GM23248 (cell line): ENCODE measurements around the gene HSPG2. TPM values are rescaled to one million over a fixed set of nuclear protein-coding genes. Genes with fewer than 3 reads are reported as not detected.
A peak's percentile ranks its signal among the peaks of the same experiment; 100 is the strongest.

ENCODE experiments used
- DNase-seq: peaks from one replicate; pipeline ENCODE4 v3.0.0-alpha.2; 2015
- H2AFZ ChIP-seq: fragments of 200-600 bp; sonication (generic); 2 replicates; pipeline ENCODE4 v1.6.1; 2016; ENCODE audit warnings: antibody characterized with exemption
- H3F3A ChIP-seq: fragments of 200-600 bp; sonication (generic); 2 replicates; pipeline ENCODE4 v1.6.1; 2016; ENCODE audit warnings: mild to moderate bottlenecking, antibody characterized with exemption, mixed run types; ENCODE audit not compliant: insufficient read depth
- H3K27ac ChIP-seq: fragments of 200-600 bp; sonication (generic); 2 replicates; pipeline ENCODE4 v1.5.1; 2016; ENCODE audit warnings: mild to moderate bottlenecking
- H3K27me3 ChIP-seq: fragments of 200-600 bp; sonication (generic); replicated peaks from 2 replicates; pipeline ENCODE4 v1.6.1; 2016; ENCODE audit warnings: mild to moderate bottlenecking; ENCODE audit not compliant: insufficient read depth
- H3K36me3 ChIP-seq: fragments of 200-600 bp; sonication (generic); 2 replicates; pipeline ENCODE4 v1.6.1; 2016; ENCODE audit warnings: low read depth, mild to moderate bottlenecking
- H3K4me1 ChIP-seq: fragments of 200-600 bp; sonication (generic); 2 replicates; pipeline ENCODE4 v1.6.1; 2016; ENCODE audit warnings: mild to moderate bottlenecking; ENCODE audit not compliant: insufficient read depth
- H3K4me2 ChIP-seq: fragments of 200-600 bp; sonication (generic); one replicate; pipeline ENCODE4 v1.6.1; 2016; ENCODE audit warnings: mild to moderate bottlenecking; ENCODE audit not compliant: unreplicated experiment
- H3K4me3 ChIP-seq: fragments of 200-600 bp; sonication (generic); 2 replicates; pipeline ENCODE4 v1.5.1; 2016; ENCODE audit warnings: mild to moderate bottlenecking
- H3K79me2 ChIP-seq: fragments of 200-600 bp; sonication (generic); 2 replicates; pipeline ENCODE4 v1.6.1; 2016; ENCODE audit warnings: mild to moderate bottlenecking; ENCODE audit not compliant: insufficient read depth
- H3K9ac ChIP-seq: fragments of 200-600 bp; sonication (generic); 2 replicates; pipeline ENCODE4 v1.6.1; 2016; ENCODE audit warnings: mild to moderate bottlenecking
- H3K9me2 ChIP-seq: fragments of 200-600 bp; sonication (generic); 2 replicates; pipeline ENCODE4 v1.6.1; 2016; ENCODE audit warnings: mixed run types, mild to moderate bottlenecking, moderate library complexity; ENCODE audit not compliant: insufficient read depth
- H3K9me3 ChIP-seq: fragments of 200-600 bp; sonication (generic); one replicate; pipeline ENCODE4 v1.6.1; 2017; ENCODE audit warnings: low read depth
- H4K20me1 ChIP-seq: fragments of 200-600 bp; sonication (generic); 2 replicates; pipeline ENCODE4 v1.6.0; 2016; ENCODE audit not compliant: insufficient read depth
- EZH2 ChIP-seq: fragments of 200-600 bp; sonication (generic); IDR thresholded peaks from 2 replicates; pipeline ENCODE4 v1.6.1; 2018; ENCODE audit warnings: antibody characterized with exemption, mild to moderate bottlenecking; ENCODE audit not compliant: insufficient read depth, poor library complexity, severe bottlenecking
- EZH2phosphoT487 ChIP-seq: fragments of 200-600 bp; sonication (generic); IDR thresholded peaks from 2 replicates; pipeline ENCODE4 v1.6.1; 2018; ENCODE audit warnings: antibody characterized with exemption, moderate library complexity, mild to moderate bottlenecking, low read depth; ENCODE audit not compliant: insufficient read depth
- WGBS, 2 experiments: methylation state at CpG; one replicate each; pipeline ENCODE4 v1.1.6; 2015 to 2017; ENCODE audit warnings: low lambda C conversion rate in 2 of 2, low coverage in 1 of 2; ENCODE audit errors: missing lambda C conversion rate in 2 of 2; 5-methylcytosine and 5-hydroxymethylcytosine counted together
- in situ Hi-C: fragments of 300-500 bp; cut with MboI; formaldehyde crosslinking; loops from 2 replicates; pipeline ENCODE4 v1.15.0; 2020
- polyA plus RNA-seq: library from polyadenylated mRNA; unstranded; fragments of >200 nt; fragmentation: Nextera tagmentation; extraction: Ambion mirVana; gene quantifications from 2 replicates; pipeline ENCODE4 v1.2.1, GENCODE V29; 2016
- total RNA-seq: library from RNA; depleted of rRNA; stranded (reverse); fragments of >200 nt; shearing (Covaris generic); gene quantifications from 2 replicates; pipeline ENCODE4 v1.2.3, GENCODE V29; 2014

Gene HSPG2
- total and polyA plus RNA-seq, 2 experiments from 2014 or later, result 123 to 407 TPM

DNA sequence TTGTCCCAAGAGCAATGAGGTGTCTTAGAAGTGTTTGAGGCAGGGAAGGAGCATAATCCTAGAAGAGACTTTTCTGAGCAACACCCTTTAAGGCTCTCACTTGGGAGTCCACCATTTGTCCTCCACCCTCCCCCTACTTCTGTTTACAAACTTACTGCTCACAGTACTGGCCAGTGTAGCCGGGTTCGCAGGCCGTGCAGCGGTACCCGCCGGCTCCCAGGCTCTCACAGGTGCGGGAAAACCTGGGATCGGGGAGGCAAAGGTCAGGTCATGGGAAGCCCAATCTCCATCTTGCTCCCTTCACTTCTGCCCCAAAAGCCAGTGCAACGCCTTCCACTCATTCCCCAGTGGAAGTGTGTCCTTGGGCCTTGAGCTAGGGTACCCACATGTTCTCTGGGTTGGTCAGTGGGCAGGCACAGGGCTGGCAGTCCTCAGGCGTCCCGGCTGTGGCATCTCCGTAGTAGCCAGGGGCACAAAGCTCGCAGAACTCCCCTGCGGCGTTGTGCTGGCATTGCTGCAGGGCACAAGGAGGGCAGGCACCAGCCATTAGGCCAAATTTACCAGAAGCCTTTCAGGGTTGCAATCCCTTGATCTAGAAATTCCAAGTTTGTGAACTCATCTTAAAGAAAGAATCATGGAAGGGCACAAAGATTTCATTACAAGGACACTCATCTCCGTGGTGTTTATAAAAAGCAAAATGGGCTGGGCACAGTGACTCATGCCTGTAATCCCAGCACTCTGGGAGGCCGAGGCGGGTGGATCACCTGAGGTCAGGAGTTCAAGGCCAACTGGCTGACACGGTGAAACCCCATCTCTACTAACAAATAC is 75.3 kb downstream of the HSPG2 start:
- Histone ChIP-seq H3K9me3 (no peaks in the 10 kb centered on the region), H3K27ac (peak overlapping the region; percentile 66), H3K4me2 (no peak overlapping the region), H2AFZ (no peak overlapping the region), H3K9ac (peak overlapping the region; percentile 17; the same call in 1 of the 2 replicates), H3K36me3 (peaks cover 57% of the 10 kb centered on the region), H3K27me3 (no peaks in the 10 kb centered on the region), H4K20me1 (0 out of 2 replicates have a peak, but pooled peaks cover 4% of the 10 kb centered on the region), H3K4me1 (peaks cover 24% of the 10 kb centered on the region), H3K79me2 (peaks cover 32% of the 10 kb centered on the region), H3K9me2 (no peaks in the 10 kb centered on the region), H3F3A (peaks cover 38% of the 10 kb centered on the region), H3K4me3 (no peak overlapping the region)
- peak; percentile 86 for DNase-seq
- 78% methylated on average over 17 to 19 of the region's 19 CpGs for WGBS, 2 experiments
- TF ChIP-seq EZH2phosphoT487 (no peak), EZH2 (no peak)
- in situ Hi-C loops, result no loop called here

GRCh38 chr1:21860971-21861370 is 76.1 kb downstream of the HSPG2 start:
- Histone ChIP-seq H3K9ac (no peak overlapping the region), H3K79me2 (peaks cover 32% of the 10 kb centered on the region), H3K4me1 (peaks cover 24% of the 10 kb centered on the region), H3K9me2 (no peaks in the 10 kb centered on the region), H3K4me2 (no peak overlapping the region), H3K27me3 (no peaks in the 10 kb centered on the region), H4K20me1 (0 out of 2 replicates have a peak, but pooled peaks cover 4% of the 10 kb centered on the region), H2AFZ (no peak overlapping the region), H3K27ac (no peak overlapping the region; the same call in 1 of the 2 replicates), H3K9me3 (no peaks in the 10 kb centered on the region), H3K36me3 (peaks cover 60% of the 10 kb centered on the region), H3K4me3 (no peak overlapping the region), H3F3A (peaks cover 38% of the 10 kb centered on the region)
- in situ Hi-C loops, result no loop called here
- WGBS, 2 experiments, result 87 to 88% methylated on average over 3 of the region's 3 CpGs
- TF ChIP-seq EZH2phosphoT487 (no peak), EZH2 (no peak)
- DNase-seq, result no peak

DNA sequence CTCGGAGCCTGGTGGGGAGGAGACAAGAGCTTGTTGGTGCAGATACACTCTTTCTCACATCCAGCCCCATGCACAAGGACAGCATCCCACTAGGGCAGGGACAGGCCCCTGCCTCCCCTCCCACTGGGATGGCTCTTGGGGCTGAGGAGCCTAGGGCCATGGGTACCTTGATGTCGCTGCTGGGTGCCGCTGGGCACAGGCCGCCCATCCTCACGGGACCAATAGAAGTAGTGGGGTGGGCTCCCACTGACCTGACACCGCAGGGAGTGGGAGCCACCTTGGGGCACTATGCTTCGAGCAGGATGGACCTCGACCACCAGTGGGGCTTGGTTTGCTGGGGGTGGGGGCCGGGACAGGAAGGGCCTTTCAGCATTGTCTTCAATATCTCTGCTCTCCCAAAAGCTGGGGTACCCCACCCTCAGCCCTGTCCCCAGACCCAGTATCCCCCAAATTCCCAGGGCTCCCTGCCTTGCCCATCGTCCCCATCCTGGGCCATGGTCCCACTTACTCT is 77.4 kb downstream of the HSPG2 start:
- H3K27ac ChIP-seq, result no peak overlapping the region
- H2AFZ ChIP-seq, result no peak overlapping the region
- H3F3A ChIP-seq, result peaks cover 38% of the 10 kb centered on the region
- H3K79me2 ChIP-seq, result peaks cover 32% of the 10 kb centered on the region
- peaks cover 48% of the 10 kb centered on the region for H3K36me3 ChIP-seq
- no peaks in the 10 kb centered on the region for H3K9me3 ChIP-seq
- no peaks in the 10 kb centered on the region for H3K27me3 ChIP-seq
- H3K4me1 ChIP-seq, result peaks cover 24% of the 10 kb centered on the region
- no peak for DNase-seq
- TF ChIP-seq EZH2phosphoT487 (no peak), EZH2 (no peak)
- in situ Hi-C loops, result no loop called here
- no peak overlapping the region for H3K4me2 ChIP-seq
- no peak overlapping the region for H3K9ac ChIP-seq
- no peaks in the 10 kb centered on the region for H3K9me2 ChIP-seq
- 0 out of 2 replicates have a peak, but pooled peaks cover 4% of the 10 kb centered on the region for H4K20me1 ChIP-seq
- no peak overlapping the region for H3K4me3 ChIP-seq
- WGBS, 2 experiments, result 96 to 98% methylated on average over 10 of the region's 10 CpGs

- no peak overlapping the region for H2AFZ ChIP-seq
- peak overlapping the region; percentile 68 for H3K27ac ChIP-seq
- H3K27me3 ChIP-seq, result no peaks in the 10 kb centered on the region
- H3K4me1 ChIP-seq, result peaks cover 24% of the 10 kb centered on the region
- peak; percentile 29 for DNase-seq
- no peak overlapping the region for H3K4me3 ChIP-seq
- H4K20me1 ChIP-seq, result 0 out of 2 replicates have a peak, but pooled peaks cover 4% of the 10 kb centered on the region
- TF ChIP-seq EZH2phosphoT487, result no peak
- no peak for TF ChIP-seq EZH2
- H3K9ac ChIP-seq, result peak overlapping the region; percentile 10; the same call in 1 of the 2 replicates
- no peaks in the 10 kb centered on the region for H3K9me2 ChIP-seq
- H3K9me3 ChIP-seq, result no peaks in the 10 kb centered on the region
- peaks cover 48% of the 10 kb centered on the region for H3K36me3 ChIP-seq
- in situ Hi-C loops, result no loop called here
- WGBS, 2 experiments, result 79 to 86% methylated on average over 12 to 15 of the region's 15 CpGs
- H3F3A ChIP-seq, result peaks cover 33% of the 10 kb centered on the region
- peaks cover 32% of the 10 kb centered on the region for H3K79me2 ChIP-seq
- H3K4me2 ChIP-seq, result no peak overlapping the region
These were observed 79.1 kb downstream of the HSPG2 start for GRCh38 chr1:21857840-21858670.
